Cardiac septum (tissue), 1 donor: ENCODE measurements around the gene KSR2. TPM values are rescaled to one million over a fixed set of nuclear protein-coding genes. Genes with fewer than 3 reads are reported as not detected.

ENCODE experiments used
- DNase-seq: peaks from one replicate; pipeline ENCODE4 v3.0.0-alpha.2; 2020; ENCODE audit warnings: low spot score
- intact Hi-C: fragments of 100-400 bp; cut with DNase I; formaldehyde crosslinking; loops from one replicate; pipeline ENCODE4 v1.14.0; 2022
- total RNA-seq: library from RNA; stranded (reverse); fragmentation: NEBNext Ultra II Directional; extraction: Animal tissue kit (Norgen Biotek cat#: 25700); gene quantifications from one replicate; pipeline ENCODE4 v1.2.1, GENCODE V29; 2021
- donor health status: DM: no; HTN: no; CAD: no.

The KSR2 gene
- total RNA-seq, 1 donor from 2014 or later: not detected

GRCh38 chr12:117606945-117607344 lies 361.8 kb downstream of the KSR2 start:
- intact Hi-C loops: no loop called here
- no peak for DNase-seq

GRCh38 chr12:117606024-117606423 lies 362.8 kb downstream of the KSR2 start:
- intact Hi-C loops: no loop called here
- DNase-seq: no peak

- DNase-seq: no peak
- intact Hi-C loops: no loop called here
These were observed 365.3 kb downstream of the KSR2 start for GRCh38 chr12:117603316-117604113.

- intact Hi-C loops: no loop called here
- no peak for DNase-seq
These were observed 368.9 kb downstream of the KSR2 start for GRCh38 chr12:117599849-117600248.

GRCh38 chr12:117596968-117597367 lies 371.8 kb downstream of the KSR2 start:
- intact Hi-C loops: no loop called here
- DNase-seq: no peak

- intact Hi-C loops: no loop called here
- no peak for DNase-seq
These were observed 373.0 kb downstream of the KSR2 start for GRCh38 chr12:117595751-117596150.

GRCh38 chr12:117594481-117594880 lies 374.3 kb downstream of the KSR2 start:
- DNase-seq: no peak
- intact Hi-C loops: no loop called here

- no peak for DNase-seq
- intact Hi-C loops: no loop called here
These were observed 374.9 kb downstream of the KSR2 start for GRCh38 chr12:117593815-117594400.

GRCh38 chr12:117592588-117593305 lies 376.0 kb downstream of the KSR2 start:
- DNase-seq: no peak
- intact Hi-C loops: no loop called here

- intact Hi-C loops: no loop called here
These were observed 377.8 kb downstream of the KSR2 start for GRCh38 chr12:117590999-117591398.

GRCh38 chr12:117590386-117590785 lies 378.4 kb downstream of the KSR2 start:
- intact Hi-C loops: no loop called here
- DNase-seq: no peak

More at GRCh38 chr12:117590999-117591398, 377.8 kb downstream of the KSR2 start:
- DNase-seq: no peak

GRCh38 chr12:117589021-117589420 lies 379.8 kb downstream of the KSR2 start:
- intact Hi-C loops: loop anchor here (10.0 kb wide), 2 partner anchors 246 to 354 kb away; no protein-coding TSS in a partner anchor
- DNase-seq: no peak

GRCh38 chr12:117587631-117588287 lies 381.0 kb downstream of the KSR2 start:
- intact Hi-C loops: loop anchor here (2.0 to 10.0 kb wide), 3 partner anchors 221 to 353 kb away; no protein-coding TSS in a partner anchor
- no peak for DNase-seq

GRCh38 chr12:117583677-117584225 lies 385.0 kb downstream of the KSR2 start:
- DNase-seq: no peak
- intact Hi-C loops: loop anchor here (10.0 kb wide), 2 partner anchors 251 to 349 kb away; no protein-coding TSS in a partner anchor

GRCh38 chr12:117583092-117583491 lies 385.7 kb downstream of the KSR2 start:
- intact Hi-C loops: loop anchor here (10.0 kb wide), 2 partner anchors 252 to 348 kb away; no protein-coding TSS in a partner anchor
- DNase-seq: no peak

- no peak for DNase-seq
- intact Hi-C loops: loop anchor here (10.0 kb wide), 2 partner anchors 253 to 347 kb away; no protein-coding TSS in a partner anchor
These were observed 386.5 kb downstream of the KSR2 start for GRCh38 chr12:117582135-117582784.

- DNase-seq: no peak
- intact Hi-C loops: loop anchor here (10.0 kb wide), 2 partner anchors 254 to 346 kb away; no protein-coding TSS in a partner anchor
These were observed 388.1 kb downstream of the KSR2 start for GRCh38 chr12:117580718-117581062.

- intact Hi-C loops: loop anchor here (10.0 kb wide), 2 partner anchors 255 to 345 kb away; no protein-coding TSS in a partner anchor
These were observed 388.6 kb downstream of the KSR2 start for GRCh38 chr12:117580015-117580717.

More at GRCh38 chr12:117580015-117580717, 388.6 kb downstream of the KSR2 start:
- DNase-seq: no peak
